Activated CD8-positive, alpha-beta memory T cell treated with anti-CD3 and anti-CD28 coated beads, Interleukin-2, amount 50 U/mL, for 24 hours (primary cell): ENCODE results near the gene HOXB3.

Experiments used
- DNase-seq: peaks from one replicate; pipeline ENCODE4 v3.0.0-alpha.2; 2020; ENCODE audit errors: extremely low read depth

HOXB3 gene

GRCh38 chr17:48597778-48598631 is 8.0 kb upstream of the HOXB3 start:
- no peak for DNase-seq

GRCh38 chr17:48597528-48597777 is 7.4 kb upstream of the HOXB3 start:
- no peak for DNase-seq

GRCh38 chr17:48596735-48597527 is 6.9 kb upstream of the HOXB3 start:
- DNase-seq = no peak

- DNase-seq = no peak
These were observed 6.1 kb upstream of the HOXB3 start for GRCh38 chr17:48596000-48596734.

GRCh38 chr17:48595278-48595999 is 5.4 kb upstream of the HOXB3 start:
- no peak for DNase-seq

- DNase-seq = no peak
These were observed 4.7 kb upstream of the HOXB3 start for GRCh38 chr17:48594538-48595277.

- DNase-seq = peak; percentile 35
These were observed 3.9 kb upstream of the HOXB3 start for GRCh38 chr17:48593840-48594537.

- no peak for DNase-seq
These were observed 3.2 kb upstream of the HOXB3 start, which contains the start of gene HOXB5 for GRCh38 chr17:48593126-48593829. HOXB5 (minus strand) TSS chr17:48593779; CDS start chr17:48593682, 97 bp downstream.

- DNase-seq = no peak
These were observed 2.5 kb upstream of the HOXB3 start for GRCh38 chr17:48592577-48592976.

GRCh38 chr17:48592057-48592514 is 2.0 kb upstream of the HOXB3 start:
- DNase-seq = no peak

GRCh38 chr17:48591255-48592056 is 1.4 kb upstream of the HOXB3 start:
- DNase-seq = no peak

GRCh38 chr17:48590607-48591161 is 643 bp upstream of the HOXB3 start:
- DNase-seq = no peak

GRCh38 chr17:48589060-48589830 is 796 bp downstream of the HOXB3 start:
- DNase-seq = no peak

- DNase-seq = no peak
These were observed 1.5 kb downstream of the HOXB3 start for GRCh38 chr17:48588528-48588927.

GRCh38 chr17:48588074-48588415 is 2.0 kb downstream of the HOXB3 start:
- DNase-seq = no peak

- no peak for DNase-seq
These were observed 2.6 kb downstream of the HOXB3 start for GRCh38 chr17:48587276-48588073.
